Measurements from ENCODE around the gene MYH1.

The MYH1 gene

GRCh38 chr17:10477701-10478100, 40.6 kb downstream of the MYH1 start:
- DNase-seq = no peak

- DNase-seq = no peak
Observed at GRCh38 chr17:10474536-10474935, 43.8 kb downstream of the MYH1 start.

GRCh38 chr17:10471858-10472257, 46.5 kb downstream of the MYH1 start:
- no peak for DNase-seq

- DNase-seq = no peak
Observed at GRCh38 chr17:10469459-10469858, 48.9 kb downstream of the MYH1 start, which contains the start of gene MYH4. Gene MYH4 (minus strand): TSS chr17:10469559. CDS start chr17:10466745, 2,814 bp downstream.

GRCh38 chr17:10463402-10463801, 54.9 kb downstream of the MYH1 start:
- no peak for DNase-seq

GRCh38 chr17:10460062-10460461, 58.3 kb downstream of the MYH1 start:
- no peak for DNase-seq

- DNase-seq = no peak
Observed at GRCh38 chr17:10458701-10459100, 59.6 kb downstream of the MYH1 start.

- DNase-seq = no peak
Observed at GRCh38 chr17:10457952-10458351, 60.4 kb downstream of the MYH1 start.

GRCh38 chr17:10447026-10447931, 71.1 kb downstream of the MYH1 start:
- DNase-seq = no peak
